Medulla oblongata (tissue), 1 donor: ENCODE data around the gene CDH5.

Experiments
- DNase-seq: peaks from one replicate; pipeline ENCODE4 v3.0.0-alpha.2; 2015; ENCODE audit errors: extremely low spot score

Gene CDH5

GRCh38 chr16:66416136-66416535 is 49.6 kb downstream of the CDH5 start:
- DNase-seq = no peak

GRCh38 chr16:66416939-66417700 is 50.6 kb downstream of the CDH5 start:
- no peak for DNase-seq

- DNase-seq = no peak
Observed at GRCh38 chr16:66418165-66418962, 51.9 kb downstream of the CDH5 start.

- no peak for DNase-seq
Observed at GRCh38 chr16:66419527-66419926, 53.0 kb downstream of the CDH5 start.

GRCh38 chr16:66420396-66420795 is 53.9 kb downstream of the CDH5 start:
- no peak for DNase-seq

- DNase-seq = no peak
Observed at GRCh38 chr16:66421891-66422290, 55.4 kb downstream of the CDH5 start.

- peak; percentile 4 for DNase-seq
Observed at GRCh38 chr16:66422366-66422765, 55.9 kb downstream of the CDH5 start.

- DNase-seq = no peak
Observed at GRCh38 chr16:66423177-66423576, 56.7 kb downstream of the CDH5 start.

- DNase-seq = no peak
Observed at GRCh38 chr16:66425651-66426050, 59.2 kb downstream of the CDH5 start.

GRCh38 chr16:66426112-66427035 is 59.9 kb downstream of the CDH5 start:
- DNase-seq = no peak

- no peak for DNase-seq
Observed at GRCh38 chr16:66427036-66427860, 60.8 kb downstream of the CDH5 start, which contains the start of gene BEAN1. Gene BEAN1 (plus strand): TSS chr16:66427295. CDS start chr16:66437677, 10,382 bp downstream.

- no peak for DNase-seq
Observed at GRCh38 chr16:66427871-66428681, 61.6 kb downstream of the CDH5 start.

- no peak for DNase-seq
Observed at GRCh38 chr16:66428682-66429251, 62.3 kb downstream of the CDH5 start.

- DNase-seq = no peak
Observed at GRCh38 chr16:66429290-66429962, 62.9 kb downstream of the CDH5 start.

GRCh38 chr16:66430214-66430613 is 63.7 kb downstream of the CDH5 start:
- no peak for DNase-seq

GRCh38 chr16:66431760-66432159 is 65.3 kb downstream of the CDH5 start:
- DNase-seq = no peak

- no peak for DNase-seq
Observed at GRCh38 chr16:66432429-66432828, 65.9 kb downstream of the CDH5 start.

- no peak for DNase-seq
Observed at GRCh38 chr16:66434619-66435430, 68.3 kb downstream of the CDH5 start.
